OCI-LY1 (cell line): Measurements from ENCODE around the gene CCNY.

Experiments used
- EZH2 ChIP-seq: fragments of 200-600 bp; sonication (generic), shearing (Covaris generic); IDR thresholded peaks from 2 replicates; pipeline ENCODE4 v1.8.0; 2017; ENCODE audit warnings: borderline replicate concordance, mixed run types, mild to moderate bottlenecking, antibody characterized with exemption, low read length, moderate library complexity, mixed read lengths
- TF ChIP-seq, protein P1 (sequence below): fragments of 200-600 bp; sonication (generic), shearing (Covaris generic); IDR thresholded peaks from 2 replicates; pipeline ENCODE4 v1.5.1; 2017; ENCODE audit warnings: mild to moderate bottlenecking, antibody characterized with exemption, low read length, moderate library complexity, mixed read lengths

DNA sequence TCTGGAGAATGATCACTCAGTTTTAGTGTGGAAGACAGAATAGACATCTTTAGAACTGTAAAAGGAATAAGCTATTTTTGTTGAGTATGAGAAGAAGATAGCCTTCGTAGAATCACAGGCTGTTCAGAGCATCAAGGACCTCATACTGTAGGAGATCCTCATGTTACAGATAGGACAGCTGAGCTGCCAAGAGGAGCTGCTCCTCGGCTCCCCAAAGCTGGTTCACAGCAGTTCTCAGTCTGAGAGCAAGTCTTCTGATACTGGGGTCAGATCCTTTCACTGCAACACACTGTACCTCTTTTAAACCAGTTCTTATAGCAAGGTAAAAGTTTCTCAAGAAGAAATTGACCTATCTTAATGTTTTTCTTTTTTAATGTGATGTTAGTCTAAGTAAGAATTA lies 17.1 kb downstream of the CCNY start:
- TF ChIP-seq, protein P1, sequence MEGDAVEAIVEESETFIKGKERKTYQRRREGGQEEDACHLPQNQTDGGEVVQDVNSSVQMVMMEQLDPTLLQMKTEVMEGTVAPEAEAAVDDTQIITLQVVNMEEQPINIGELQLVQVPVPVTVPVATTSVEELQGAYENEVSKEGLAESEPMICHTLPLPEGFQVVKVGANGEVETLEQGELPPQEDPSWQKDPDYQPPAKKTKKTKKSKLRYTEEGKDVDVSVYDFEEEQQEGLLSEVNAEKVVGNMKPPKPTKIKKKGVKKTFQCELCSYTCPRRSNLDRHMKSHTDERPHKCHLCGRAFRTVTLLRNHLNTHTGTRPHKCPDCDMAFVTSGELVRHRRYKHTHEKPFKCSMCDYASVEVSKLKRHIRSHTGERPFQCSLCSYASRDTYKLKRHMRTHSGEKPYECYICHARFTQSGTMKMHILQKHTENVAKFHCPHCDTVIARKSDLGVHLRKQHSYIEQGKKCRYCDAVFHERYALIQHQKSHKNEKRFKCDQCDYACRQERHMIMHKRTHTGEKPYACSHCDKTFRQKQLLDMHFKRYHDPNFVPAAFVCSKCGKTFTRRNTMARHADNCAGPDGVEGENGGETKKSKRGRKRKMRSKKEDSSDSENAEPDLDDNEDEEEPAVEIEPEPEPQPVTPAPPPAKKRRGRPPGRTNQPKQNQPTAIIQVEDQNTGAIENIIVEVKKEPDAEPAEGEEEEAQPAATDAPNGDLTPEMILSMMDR = no peak
- TF ChIP-seq EZH2 = no peak
